Liver (tissue), 9 donors: ENCODE results near the gene C4A. TPM values are rescaled to one million over a fixed set of nuclear protein-coding genes. Genes with fewer than 3 reads are reported as not detected.
"Not testable (repeated sequence)": the region's sequence is repeated elsewhere in the genome, so short reads cannot be mapped to it uniquely, and the experiment has no call there.

ENCODE experiments used
- DNase-seq: peaks from one replicate; pipeline ENCODE4 v3.0.0-alpha.2; 2017; ENCODE audit warnings: low spot score
- H3K27ac ChIP-seq, 2 donors: one replicate each; pipeline ENCODE4 v1.7.0; 2013; ENCODE audit warnings: inconsistent platforms in 2 of 2, low read length in 2 of 2, control low read depth in 1 of 2, low read depth in 1 of 2, mild to moderate bottlenecking in 1 of 2
- H3K27me3 ChIP-seq, 4 donors: one replicate each; pipeline versions ENCODE4 v1.6.1 to v1.7.0; 2013; ENCODE audit warnings: low read length in 3 of 4, inconsistent platforms in 1 of 4, mild to moderate bottlenecking in 1 of 4, moderate library complexity in 1 of 4; ENCODE audit not compliant: control insufficient read depth in 4 of 4, insufficient read depth in 4 of 4
- H3K36me3 ChIP-seq, 4 donors: one replicate each; pipeline versions ENCODE4 v1.6.1 to v1.7.0; 2013; ENCODE audit warnings: low read length in 3 of 4, mild to moderate bottlenecking in 3 of 4, low read depth in 1 of 4, moderate library complexity in 1 of 4; ENCODE audit not compliant: control insufficient read depth in 4 of 4, insufficient read depth in 3 of 4
- H3K4me1 ChIP-seq, 4 donors: one replicate each; pipeline versions ENCODE4 v1.6.1 to v1.7.0; 2013; ENCODE audit warnings: low read length in 3 of 4, mild to moderate bottlenecking in 3 of 4, moderate library complexity in 1 of 4; ENCODE audit not compliant: control insufficient read depth in 4 of 4, insufficient read depth in 4 of 4
- H3K4me3 ChIP-seq, 3 donors: one replicate each; pipeline versions ENCODE4 v1.6.1 to v1.7.0; 2013; ENCODE audit warnings: low read length in 3 of 3, control low read depth in 1 of 3, low read depth in 1 of 3, mild to moderate bottlenecking in 1 of 3
- H3K9ac ChIP-seq, 2 donors: one replicate each; pipeline ENCODE4 v1.7.0; 2013; ENCODE audit warnings: low read length in 2 of 2, mild to moderate bottlenecking in 2 of 2, moderate library complexity in 2 of 2, control low read depth in 1 of 2, low read depth in 1 of 2
- H3K9me3 ChIP-seq, 4 donors: one replicate each; pipeline versions ENCODE4 v1.6.1 to v1.7.0; 2013; ENCODE audit warnings: low read length in 3 of 4; ENCODE audit not compliant: control insufficient read depth in 4 of 4
- ATF3 ChIP-seq: IDR thresholded peaks from 2 replicates; pipeline ENCODE4 v1.6.1; 2016; ENCODE audit warnings: antibody characterized with exemption
- FOXA1 ChIP-seq: IDR thresholded peaks from 2 replicates; pipeline ENCODE4 v1.6.1; 2016; ENCODE audit warnings: antibody characterized with exemption
- HNF4G ChIP-seq: IDR thresholded peaks from 2 replicates; pipeline ENCODE4 v1.6.1; 2016; ENCODE audit warnings: antibody characterized with exemption
- JUND ChIP-seq, 2 donors: IDR thresholded peaks; 2 replicates each; pipeline ENCODE4 v1.6.1; 2016; ENCODE audit warnings: antibody characterized with exemption in 2 of 2
- MAX ChIP-seq: IDR thresholded peaks from 2 replicates; pipeline ENCODE4 v1.6.1; 2016; ENCODE audit warnings: antibody characterized with exemption
- NR2F2 ChIP-seq: IDR thresholded peaks from 2 replicates; pipeline ENCODE4 v1.6.1; 2016; ENCODE audit warnings: antibody characterized with exemption
- RAD21 ChIP-seq, 2 donors: IDR thresholded peaks; 2 replicates each; pipeline ENCODE4 v1.6.1; 2016; ENCODE audit warnings: antibody characterized with exemption in 2 of 2, mild to moderate bottlenecking in 2 of 2
- RXRA ChIP-seq, 2 donors: IDR thresholded peaks; 2 replicates each; pipeline ENCODE4 v1.6.1; 2017 to 2018; ENCODE audit warnings: antibody characterized with exemption in 2 of 2, mild to moderate bottlenecking in 1 of 2
- TAF1 ChIP-seq: conservative IDR thresholded peaks from 2 replicates; pipeline ENCODE4 v1.6.1; 2016; ENCODE audit warnings: antibody characterized with exemption, mild to moderate bottlenecking
- YY1 ChIP-seq: IDR thresholded peaks from 2 replicates; pipeline ENCODE4 v1.6.1; 2016; ENCODE audit warnings: antibody characterized with exemption, mild to moderate bottlenecking
- ZBTB33 ChIP-seq: IDR thresholded peaks from 2 replicates; pipeline ENCODE4 v1.6.1; 2016; ENCODE audit warnings: antibody characterized with exemption
- WGBS: extraction: QIAGEN DNeasy Blood & Tissue Kit; methylation state at CpG from one replicate; pipeline ENCODE4 v1.1.7; 2013; 5-methylcytosine and 5-hydroxymethylcytosine counted together
- polyA plus RNA-seq, 2 donors: library from polyadenylated mRNA; stranded (reverse) in 1 of 2; unstranded in 1 of 2; fragments of 200-250 nt in 1 of 2; fragments of >200 nt in 1 of 2; fragmentation: Nextera tagmentation in 1 of 2; extraction: Ambion mirVana in 1 of 2; gene quantifications; one replicate each; pipeline versions ENCODE4 v1.2.1 to v1.2.3, GENCODE V29; 2013 to 2015
- total RNA-seq, 2 donors: library from RNA; depleted of rRNA; stranded (reverse); fragments of >200 nt; gene quantifications; one replicate each; pipeline ENCODE4 v1.2.3, GENCODE V29; 2014
- TF ChIP-seq, protein P1 (sequence below): IDR thresholded peaks from 2 replicates; pipeline ENCODE4 v1.6.1; 2016; ENCODE audit warnings: antibody characterized with exemption, mild to moderate bottlenecking
- donor health status: healthy.
- donor health status: healthy.
- donor health status: healthy.
- donor health status: healthy.
- donor health status: healthy.

The C4A gene
- total and polyA plus RNA-seq, 4 donors = 410 to 2,903 (median 1,534) TPM

DNA sequence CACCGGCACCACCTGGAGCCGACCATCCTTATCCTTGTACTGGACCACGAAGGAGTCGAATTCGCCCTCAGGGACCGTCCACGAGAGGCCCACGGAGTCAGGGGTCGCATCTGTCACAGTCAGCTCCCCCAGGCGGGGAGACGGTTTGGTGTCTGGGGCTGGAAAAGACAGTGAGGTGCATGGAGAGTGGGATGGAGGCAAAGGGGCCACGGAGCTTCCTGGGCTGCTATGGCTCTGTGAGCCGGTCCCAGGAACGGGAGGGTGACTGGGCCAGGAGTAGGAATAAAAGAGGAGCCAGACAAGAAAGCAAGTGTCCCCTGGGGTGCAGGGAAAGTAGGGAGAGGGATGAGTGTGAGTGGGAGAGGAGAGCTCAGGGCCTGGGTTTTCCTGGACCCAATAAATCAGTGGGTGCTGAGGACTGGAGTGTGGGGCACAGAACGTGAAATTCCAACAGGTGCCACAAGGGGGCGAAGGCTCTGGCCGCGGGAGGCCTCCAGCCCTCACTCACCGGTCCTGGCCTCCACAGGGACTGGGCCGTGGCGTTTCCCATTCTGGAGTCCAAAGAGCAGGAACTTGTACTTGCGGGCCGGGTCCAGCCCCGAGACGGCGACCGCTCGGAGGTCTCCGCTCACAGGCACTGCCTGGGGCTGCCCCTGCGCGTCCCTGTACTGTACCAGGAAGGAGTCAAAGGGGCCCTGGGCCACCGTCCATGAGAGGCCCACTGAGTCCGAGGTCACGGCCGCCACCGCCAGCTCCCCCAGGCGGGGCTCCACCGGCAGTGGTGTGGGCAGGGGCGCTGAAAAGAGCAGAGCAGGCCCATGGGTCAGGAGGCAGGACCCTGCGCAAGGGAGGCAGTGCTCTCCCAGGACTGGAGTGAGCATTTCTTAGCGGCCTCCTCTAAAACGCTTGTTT is 66.3 kb downstream of the C4A start (continued):
- no peak for TF ChIP-seq ZBTB33
- peak; percentile 58 for TF ChIP-seq HNF4G
- TF ChIP-seq JUND (IDR thresholded peaks at IDR 0.05) = no peak
- TF ChIP-seq YY1 = no peak
- no peak for TF ChIP-seq TAF1
- TF ChIP-seq MAX = no peak
- TF ChIP-seq RAD21 (IDR thresholded peaks at IDR 0.05) = peak; percentile 69 to 84
- no peak for TF ChIP-seq FOXA1

DNA sequence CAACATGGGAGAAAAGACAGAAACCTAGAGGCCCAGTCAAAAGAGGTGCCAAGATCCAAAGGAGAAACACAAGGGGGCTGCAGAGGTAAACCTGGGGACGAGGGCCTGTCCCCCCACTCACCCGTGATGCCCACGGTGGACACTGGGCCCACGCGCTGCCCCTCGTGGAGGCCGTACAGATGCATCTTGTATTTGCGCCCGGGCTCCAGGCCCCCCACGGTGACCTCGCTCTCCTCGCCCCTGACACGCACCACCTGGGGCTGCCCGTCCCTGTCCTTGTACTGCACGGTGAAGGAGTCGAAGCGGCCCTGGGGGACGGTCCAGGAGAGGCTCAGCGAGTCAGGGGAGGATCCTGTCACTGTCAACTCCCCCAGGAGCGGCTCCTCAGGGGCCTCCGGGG is 67.3 kb downstream of the C4A start:
- not testable (repeated sequence) for H3K36me3 ChIP-seq, H3K9ac ChIP-seq, DNase-seq, H3K4me3 ChIP-seq, H3K27me3 ChIP-seq, H3K9me3 ChIP-seq, H3K4me1 ChIP-seq, H3K27ac ChIP-seq
- WGBS = 95% methylated on average over 21 of the region's 21 CpGs

- not testable (repeated sequence) for H3K4me1 ChIP-seq, H3K9me3 ChIP-seq, H3K27me3 ChIP-seq, H3K27ac ChIP-seq, H3K4me3 ChIP-seq, DNase-seq, H3K9ac ChIP-seq, H3K36me3 ChIP-seq
- WGBS = 89% methylated on average over 7 of the region's 11 CpGs
These were observed 67.9 kb downstream of the C4A start for GRCh38 chr6:32049736-32050135.

DNA sequence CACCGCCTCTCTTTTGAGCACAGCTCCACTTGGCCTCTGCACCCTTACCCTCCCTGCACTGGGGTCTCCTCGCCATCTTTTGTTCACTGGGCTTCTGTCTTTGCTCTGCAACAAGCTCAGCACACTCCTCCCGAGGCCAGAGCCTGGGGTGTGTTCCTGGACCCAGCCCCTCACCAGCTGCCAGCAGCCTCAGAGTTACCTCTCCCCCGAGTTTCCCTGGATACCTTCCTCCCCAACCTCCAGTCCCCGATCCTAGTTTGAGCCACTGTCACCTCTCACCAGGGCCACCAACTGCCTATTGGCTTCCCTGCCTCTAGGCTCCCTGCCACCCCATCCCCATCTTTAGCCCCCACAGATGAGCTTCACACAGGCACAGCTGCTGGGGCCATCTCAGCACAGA is 68.7 kb downstream of the C4A start:
- Histone ChIP-seq H3K36me3 (no peaks in the 10 kb centered on the region), H3K9ac (no peak overlapping the region), H3K27ac (no peak overlapping the region), H3K4me1 (peaks cover 0 to 8% (median 1%) of the 10 kb centered on the region in 4 donors), H3K27me3 (no peaks in the 10 kb centered on the region), H3K4me3 (no peak overlapping the region), H3K9me3 (no peaks in the 10 kb centered on the region)
- WGBS = 76% methylated on average over 5 of the region's 5 CpGs
- TF ChIP-seq ZBTB33 (no peak), RXRA (IDR thresholded peaks at IDR 0.05) (no peak), NR2F2 (no peak), FOXA1 (no peak), ATF3 (no peak)
- TF ChIP-seq, protein P1, sequence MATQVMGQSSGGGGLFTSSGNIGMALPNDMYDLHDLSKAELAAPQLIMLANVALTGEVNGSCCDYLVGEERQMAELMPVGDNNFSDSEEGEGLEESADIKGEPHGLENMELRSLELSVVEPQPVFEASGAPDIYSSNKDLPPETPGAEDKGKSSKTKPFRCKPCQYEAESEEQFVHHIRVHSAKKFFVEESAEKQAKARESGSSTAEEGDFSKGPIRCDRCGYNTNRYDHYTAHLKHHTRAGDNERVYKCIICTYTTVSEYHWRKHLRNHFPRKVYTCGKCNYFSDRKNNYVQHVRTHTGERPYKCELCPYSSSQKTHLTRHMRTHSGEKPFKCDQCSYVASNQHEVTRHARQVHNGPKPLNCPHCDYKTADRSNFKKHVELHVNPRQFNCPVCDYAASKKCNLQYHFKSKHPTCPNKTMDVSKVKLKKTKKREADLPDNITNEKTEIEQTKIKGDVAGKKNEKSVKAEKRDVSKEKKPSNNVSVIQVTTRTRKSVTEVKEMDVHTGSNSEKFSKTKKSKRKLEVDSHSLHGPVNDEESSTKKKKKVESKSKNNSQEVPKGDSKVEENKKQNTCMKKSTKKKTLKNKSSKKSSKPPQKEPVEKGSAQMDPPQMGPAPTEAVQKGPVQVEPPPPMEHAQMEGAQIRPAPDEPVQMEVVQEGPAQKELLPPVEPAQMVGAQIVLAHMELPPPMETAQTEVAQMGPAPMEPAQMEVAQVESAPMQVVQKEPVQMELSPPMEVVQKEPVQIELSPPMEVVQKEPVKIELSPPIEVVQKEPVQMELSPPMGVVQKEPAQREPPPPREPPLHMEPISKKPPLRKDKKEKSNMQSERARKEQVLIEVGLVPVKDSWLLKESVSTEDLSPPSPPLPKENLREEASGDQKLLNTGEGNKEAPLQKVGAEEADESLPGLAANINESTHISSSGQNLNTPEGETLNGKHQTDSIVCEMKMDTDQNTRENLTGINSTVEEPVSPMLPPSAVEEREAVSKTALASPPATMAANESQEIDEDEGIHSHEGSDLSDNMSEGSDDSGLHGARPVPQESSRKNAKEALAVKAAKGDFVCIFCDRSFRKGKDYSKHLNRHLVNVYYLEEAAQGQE = no peak
- DNase-seq = no peak
